PC-9 (cell line): ENCODE data around the gene GYPC. TPM values are rescaled to one million over a fixed set of nuclear protein-coding genes. Genes with fewer than 3 reads are reported as not detected.

Experiments
- BruUV-seq: library from RNA; stranded (reverse); fragments of 400-500 nt; replicated peaks from 2 replicates; lab custom pipeline; 2021; lab: Mats Ljungman, UMichigan
- CTCF ChIA-PET: fragments of 300-600 bp; sonication (Branson Sonifier 250); formaldehyde crosslinking; loops from one replicate; lab custom pipeline; 2022; ENCODE audit warnings: antibody characterized with exemption; lab: Charles Lee
- POLR2A ChIA-PET: fragments of 300-600 bp; sonication (Branson Sonifier 250); formaldehyde crosslinking; loops from one replicate; lab custom pipeline; 2022; ENCODE audit warnings: antibody characterized with exemption; ENCODE audit not compliant: unreplicated experiment; lab: Charles Lee
- DNase-seq, 2 experiments: peaks; one replicate each; pipeline versions ENCODE4 v3.0.0 to v3.0.0-alpha.2; 2015 to 2022; ENCODE audit warnings: mixed read lengths in 1 of 2
- H2AFZ ChIP-seq: fragments of 200-600 bp; sonication (generic); 2 replicates; pipeline ENCODE4 v1.8.1; 2017; ENCODE audit warnings: antibody characterized with exemption
- H3F3A ChIP-seq: fragments of 200-600 bp; sonication (generic); 2 replicates; pipeline ENCODE4 v1.8.1; 2017; ENCODE audit warnings: antibody characterized with exemption, mild to moderate bottlenecking, low read depth; ENCODE audit not compliant: insufficient read depth
- H3K27ac ChIP-seq: fragments of 200-600 bp; sonication (generic); 2 replicates; pipeline ENCODE4 v1.6.1; 2016; ENCODE audit warnings: mixed run types
- H3K27me3 ChIP-seq: fragments of 200-600 bp; sonication (generic); 2 replicates; pipeline ENCODE4 v1.6.1; 2016; ENCODE audit warnings: low read depth, mixed run types; ENCODE audit not compliant: insufficient read depth
- H3K36me3 ChIP-seq: fragments of 200-600 bp; sonication (generic); 2 replicates; pipeline ENCODE4 v1.6.1; 2016; ENCODE audit warnings: low read depth, mixed run types
- H3K4me1 ChIP-seq: fragments of 200-600 bp; sonication (generic); replicated peaks from 2 replicates; pipeline ENCODE4 v1.6.1; 2016; ENCODE audit warnings: mixed run types; ENCODE audit not compliant: insufficient read depth
- H3K4me2 ChIP-seq: fragments of 200-600 bp; sonication (generic); 2 replicates; pipeline ENCODE4 v1.6.1; 2017; ENCODE audit warnings: mixed run types
- H3K4me3 ChIP-seq: fragments of 200-600 bp; sonication (generic); 2 replicates; pipeline ENCODE4 v1.6.1; 2016; ENCODE audit warnings: mixed run types
- H3K79me2 ChIP-seq: fragments of 200-600 bp; sonication (generic); 2 replicates; pipeline ENCODE4 v1.6.1; 2017; ENCODE audit warnings: low read depth, mixed run types
- H3K9me2 ChIP-seq: fragments of 200-600 bp; sonication (generic); 2 replicates; pipeline ENCODE4 v1.8.1; 2017; ENCODE audit warnings: mild to moderate bottlenecking; ENCODE audit not compliant: insufficient read depth
- H3K9me3 ChIP-seq: fragments of 200-600 bp; sonication (generic); 2 replicates; pipeline ENCODE4 v1.8.1; 2016; ENCODE audit warnings: low read depth; ENCODE audit not compliant: insufficient read depth
- H4K20me1 ChIP-seq: fragments of 200-600 bp; sonication (generic); 2 replicates; pipeline ENCODE4 v1.8.1; 2017; ENCODE audit not compliant: insufficient read depth
- EZH2 ChIP-seq: fragments of 200-600 bp; sonication (generic); IDR thresholded peaks from 2 replicates; pipeline ENCODE4 v1.8.0; 2017; ENCODE audit warnings: antibody characterized with exemption, low read depth
- intact Hi-C: fragments of 100-400 bp; cut with micrococcal nuclease; formaldehyde crosslinking; loops from one replicate; pipeline ENCODE4 v1.10.0; 2022; ENCODE audit not compliant: unreplicated experiment
- total RNA-seq: library from RNA; stranded (reverse); gene quantifications from 2 replicates; pipeline ENCODE4 v1.2.3, GENCODE V29; 2021
- TF ChIP-seq, protein P1 (sequence below): fragments of 200-600 bp; sonication (generic); conservative IDR thresholded peaks from 2 replicates; pipeline ENCODE4 v1.6.1; 2017; ENCODE audit warnings: mixed run types, antibody characterized with exemption, mild to moderate bottlenecking, moderate library complexity

Gene GYPC
- total RNA-seq, 1 experiment from 2014 or later: not detected

DNA sequence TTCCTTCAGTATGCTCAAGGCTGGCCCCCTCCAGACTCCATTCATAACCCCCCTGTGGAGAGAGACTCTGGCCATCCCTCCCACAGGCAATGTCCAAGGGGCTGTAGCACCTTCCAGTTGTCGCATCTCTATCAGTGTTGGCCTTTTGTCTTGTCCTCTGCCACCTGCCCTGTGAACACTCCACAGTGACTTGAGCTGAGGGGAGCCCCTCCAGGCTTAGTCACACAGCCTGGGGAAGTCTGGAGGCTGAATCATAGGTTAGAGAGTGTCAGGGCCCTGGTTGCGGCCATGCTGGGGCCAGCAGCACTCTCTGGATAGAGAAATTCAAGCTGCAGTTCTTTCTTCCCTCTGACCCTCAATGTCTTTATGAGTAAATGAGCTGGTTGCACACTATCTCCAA is 64.7 kb downstream of the GYPC start:
- Histone ChIP-seq H4K20me1 (no peaks in the 10 kb centered on the region), H3K9me2 (no peaks in the 10 kb centered on the region), H3K4me2 (no peak overlapping the region), H3K4me1 (no peaks in the 10 kb centered on the region), H3K36me3 (no peaks in the 10 kb centered on the region), H3K27me3 (peaks cover 49% of the 10 kb centered on the region), H3K27ac (no peak overlapping the region), H3K4me3 (no peak overlapping the region), H3F3A (no peaks in the 10 kb centered on the region), H3K9me3 (no peaks in the 10 kb centered on the region), H3K79me2 (no peaks in the 10 kb centered on the region), H2AFZ (no peak overlapping the region)
- POLR2A ChIA-PET: no interaction called here
- intact Hi-C loops: no loop called here
- no TSS peak for BruUV-seq
- TF ChIP-seq, protein P1, sequence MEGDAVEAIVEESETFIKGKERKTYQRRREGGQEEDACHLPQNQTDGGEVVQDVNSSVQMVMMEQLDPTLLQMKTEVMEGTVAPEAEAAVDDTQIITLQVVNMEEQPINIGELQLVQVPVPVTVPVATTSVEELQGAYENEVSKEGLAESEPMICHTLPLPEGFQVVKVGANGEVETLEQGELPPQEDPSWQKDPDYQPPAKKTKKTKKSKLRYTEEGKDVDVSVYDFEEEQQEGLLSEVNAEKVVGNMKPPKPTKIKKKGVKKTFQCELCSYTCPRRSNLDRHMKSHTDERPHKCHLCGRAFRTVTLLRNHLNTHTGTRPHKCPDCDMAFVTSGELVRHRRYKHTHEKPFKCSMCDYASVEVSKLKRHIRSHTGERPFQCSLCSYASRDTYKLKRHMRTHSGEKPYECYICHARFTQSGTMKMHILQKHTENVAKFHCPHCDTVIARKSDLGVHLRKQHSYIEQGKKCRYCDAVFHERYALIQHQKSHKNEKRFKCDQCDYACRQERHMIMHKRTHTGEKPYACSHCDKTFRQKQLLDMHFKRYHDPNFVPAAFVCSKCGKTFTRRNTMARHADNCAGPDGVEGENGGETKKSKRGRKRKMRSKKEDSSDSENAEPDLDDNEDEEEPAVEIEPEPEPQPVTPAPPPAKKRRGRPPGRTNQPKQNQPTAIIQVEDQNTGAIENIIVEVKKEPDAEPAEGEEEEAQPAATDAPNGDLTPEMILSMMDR: no peak
- TF ChIP-seq EZH2: no peak
- DNase-seq: no peak
- CTCF ChIA-PET: no interaction called here

DNA sequence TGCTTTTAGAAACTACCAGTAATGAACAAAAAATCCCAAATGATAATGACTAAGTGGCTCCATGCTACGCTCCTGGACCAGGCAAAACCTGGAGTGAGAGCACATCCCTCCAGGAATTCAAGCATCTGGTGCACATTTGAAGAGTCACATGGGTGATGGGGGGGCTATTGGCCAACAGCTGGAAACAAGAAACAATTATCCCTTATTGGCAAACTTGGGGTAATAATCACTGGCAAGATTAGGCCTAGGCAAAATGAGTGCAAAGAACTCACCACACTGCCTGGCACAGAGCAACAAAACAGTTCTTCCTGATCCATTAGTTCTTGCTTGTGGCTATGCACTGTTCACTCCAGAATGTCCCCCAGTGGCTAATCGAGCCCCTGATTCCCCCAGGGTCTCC is 66.1 kb downstream of the GYPC start:
- CTCF ChIA-PET: no interaction called here
- intact Hi-C loops: no loop called here

DNA sequence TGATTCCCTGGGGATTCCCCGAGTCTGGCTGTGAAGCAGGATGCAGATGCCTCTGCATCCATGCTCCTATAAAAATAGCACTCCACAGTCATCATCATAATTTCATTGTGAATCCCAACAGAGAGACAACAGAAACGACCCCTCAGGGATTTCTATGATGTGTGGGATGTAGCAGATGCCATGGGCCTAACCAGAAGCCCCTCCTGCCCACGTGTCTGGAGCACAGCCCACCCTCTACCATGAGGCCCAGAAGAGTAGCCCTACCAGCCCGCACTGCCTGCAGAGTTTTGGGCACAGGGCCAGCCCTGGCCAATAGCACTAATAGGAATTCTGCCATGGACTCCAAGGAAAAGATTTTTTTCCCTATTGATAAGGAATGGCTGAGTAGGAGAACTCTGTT is 66.6 kb downstream of the GYPC start:
- H3K36me3 ChIP-seq: no peaks in the 10 kb centered on the region
- H3K4me3 ChIP-seq: no peak overlapping the region
- TF ChIP-seq EZH2: no peak
- TF ChIP-seq, protein P1: no peak
- H3K27me3 ChIP-seq: peaks cover 36% of the 10 kb centered on the region
- H3F3A ChIP-seq: no peaks in the 10 kb centered on the region
- no TSS peak for BruUV-seq
- no peaks in the 10 kb centered on the region for H3K9me2 ChIP-seq
- H3K27ac ChIP-seq: no peak overlapping the region
- H3K79me2 ChIP-seq: no peaks in the 10 kb centered on the region
- no peaks in the 10 kb centered on the region for H4K20me1 ChIP-seq
- H3K4me1 ChIP-seq: no peaks in the 10 kb centered on the region
- DNase-seq: no peak
- no peaks in the 10 kb centered on the region for H3K9me3 ChIP-seq
- no peak overlapping the region for H3K4me2 ChIP-seq
- no peak overlapping the region for H2AFZ ChIP-seq
- intact Hi-C loops: no loop called here
- CTCF ChIA-PET: no interaction called here
- POLR2A ChIA-PET: no interaction called here

More for the DNA sequence above, 66.1 kb downstream of the GYPC start:
- no peaks in the 10 kb centered on the region for H3K36me3 ChIP-seq
- DNase-seq: no peak
- H3K79me2 ChIP-seq: no peaks in the 10 kb centered on the region
- POLR2A ChIA-PET: no interaction called here
- H3F3A ChIP-seq: no peaks in the 10 kb centered on the region
- H3K9me2 ChIP-seq: no peaks in the 10 kb centered on the region
- no peaks in the 10 kb centered on the region for H3K9me3 ChIP-seq
- H4K20me1 ChIP-seq: no peaks in the 10 kb centered on the region
- H3K27ac ChIP-seq: no peak overlapping the region
- H3K4me2 ChIP-seq: no peak overlapping the region
- no peak for TF ChIP-seq EZH2
- TF ChIP-seq, protein P1: no peak
- no peaks in the 10 kb centered on the region for H3K4me1 ChIP-seq
- H3K4me3 ChIP-seq: no peak overlapping the region
- no TSS peak for BruUV-seq
- peaks cover 40% of the 10 kb centered on the region for H3K27me3 ChIP-seq
- no peak overlapping the region for H2AFZ ChIP-seq
